GM13977 (cell line): ENCODE results near the gene KIAA1191.

Experiments
- DNase-seq: peaks from one replicate; pipeline ENCODE4 v3.0.0; 2012; ENCODE audit warnings: low spot score
- in situ Hi-C: fragments of 300-500 bp; cut with MboI; formaldehyde crosslinking; loops from one replicate; pipeline ENCODE4 v1.12.0; 2022; ENCODE audit warnings: low sequenced_read_pairs, low pct_unique_long_range_greater_than_20kb, mixed read lengths, inconsistent platforms; ENCODE audit not compliant: unreplicated experiment
- TF ChIP-seq, protein P1 (sequence below): IDR thresholded peaks from 2 replicates; pipeline ENCODE4 v1.5.1; 2012; ENCODE audit warnings: mild to moderate bottlenecking, control low read depth; ENCODE audit not compliant: insufficient read depth; ENCODE audit errors: extremely low read depth, missing control alignments

The KIAA1191 gene

DNA sequence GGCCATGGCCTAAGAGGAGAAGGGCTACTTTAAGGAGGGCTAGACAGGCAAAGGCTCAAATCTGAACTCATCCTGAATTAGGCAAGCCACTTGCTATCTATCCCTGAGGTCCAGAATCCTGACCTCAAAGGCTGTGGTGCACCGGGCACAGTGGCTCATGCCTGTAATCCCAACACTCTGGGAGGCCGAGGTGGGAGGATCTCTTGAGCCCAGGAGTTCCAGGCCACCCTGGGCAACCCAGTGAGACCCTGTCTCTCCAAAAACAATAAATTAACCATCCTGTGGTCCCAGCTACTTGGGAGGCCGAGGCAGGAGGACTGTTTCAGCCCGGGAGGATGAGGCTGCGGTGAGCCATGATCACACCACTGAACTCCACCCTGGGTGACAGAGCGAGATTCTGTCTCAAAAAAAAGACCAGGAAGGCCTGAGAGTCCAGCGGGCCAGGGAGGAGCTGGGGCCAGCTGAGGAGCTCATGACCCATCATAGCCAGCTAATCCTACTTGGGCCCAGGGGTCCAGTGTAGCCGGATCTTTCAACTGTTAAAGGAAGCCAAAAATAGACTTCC is 22.9 kb upstream of the KIAA1191 start:
- no peak for DNase-seq
- TF ChIP-seq, protein P1, sequence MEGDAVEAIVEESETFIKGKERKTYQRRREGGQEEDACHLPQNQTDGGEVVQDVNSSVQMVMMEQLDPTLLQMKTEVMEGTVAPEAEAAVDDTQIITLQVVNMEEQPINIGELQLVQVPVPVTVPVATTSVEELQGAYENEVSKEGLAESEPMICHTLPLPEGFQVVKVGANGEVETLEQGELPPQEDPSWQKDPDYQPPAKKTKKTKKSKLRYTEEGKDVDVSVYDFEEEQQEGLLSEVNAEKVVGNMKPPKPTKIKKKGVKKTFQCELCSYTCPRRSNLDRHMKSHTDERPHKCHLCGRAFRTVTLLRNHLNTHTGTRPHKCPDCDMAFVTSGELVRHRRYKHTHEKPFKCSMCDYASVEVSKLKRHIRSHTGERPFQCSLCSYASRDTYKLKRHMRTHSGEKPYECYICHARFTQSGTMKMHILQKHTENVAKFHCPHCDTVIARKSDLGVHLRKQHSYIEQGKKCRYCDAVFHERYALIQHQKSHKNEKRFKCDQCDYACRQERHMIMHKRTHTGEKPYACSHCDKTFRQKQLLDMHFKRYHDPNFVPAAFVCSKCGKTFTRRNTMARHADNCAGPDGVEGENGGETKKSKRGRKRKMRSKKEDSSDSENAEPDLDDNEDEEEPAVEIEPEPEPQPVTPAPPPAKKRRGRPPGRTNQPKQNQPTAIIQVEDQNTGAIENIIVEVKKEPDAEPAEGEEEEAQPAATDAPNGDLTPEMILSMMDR: no peak
- in situ Hi-C loops: no loop called here

DNA sequence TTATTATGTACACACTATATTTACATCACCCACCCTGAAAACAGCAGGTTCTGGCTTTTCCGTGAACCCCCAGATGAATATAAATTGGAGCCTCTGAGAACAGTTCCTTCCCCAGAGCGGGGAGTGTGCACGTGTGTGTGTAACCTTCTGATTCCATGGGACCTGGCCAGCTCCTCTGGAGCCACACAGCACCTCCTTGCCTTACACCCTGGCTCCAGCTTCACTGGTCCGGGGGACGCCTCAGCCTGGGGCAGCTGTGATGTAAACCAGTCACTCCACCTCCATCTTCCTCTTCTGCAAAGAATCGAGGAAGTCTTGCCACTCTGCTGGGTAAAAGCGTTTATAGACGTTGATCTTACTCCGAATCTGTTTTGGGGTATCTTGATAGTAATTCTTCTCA is 22.4 kb upstream of the KIAA1191 start:
- in situ Hi-C loops: no loop called here
- TF ChIP-seq, protein P1: no peak
- DNase-seq: no peak

DNA sequence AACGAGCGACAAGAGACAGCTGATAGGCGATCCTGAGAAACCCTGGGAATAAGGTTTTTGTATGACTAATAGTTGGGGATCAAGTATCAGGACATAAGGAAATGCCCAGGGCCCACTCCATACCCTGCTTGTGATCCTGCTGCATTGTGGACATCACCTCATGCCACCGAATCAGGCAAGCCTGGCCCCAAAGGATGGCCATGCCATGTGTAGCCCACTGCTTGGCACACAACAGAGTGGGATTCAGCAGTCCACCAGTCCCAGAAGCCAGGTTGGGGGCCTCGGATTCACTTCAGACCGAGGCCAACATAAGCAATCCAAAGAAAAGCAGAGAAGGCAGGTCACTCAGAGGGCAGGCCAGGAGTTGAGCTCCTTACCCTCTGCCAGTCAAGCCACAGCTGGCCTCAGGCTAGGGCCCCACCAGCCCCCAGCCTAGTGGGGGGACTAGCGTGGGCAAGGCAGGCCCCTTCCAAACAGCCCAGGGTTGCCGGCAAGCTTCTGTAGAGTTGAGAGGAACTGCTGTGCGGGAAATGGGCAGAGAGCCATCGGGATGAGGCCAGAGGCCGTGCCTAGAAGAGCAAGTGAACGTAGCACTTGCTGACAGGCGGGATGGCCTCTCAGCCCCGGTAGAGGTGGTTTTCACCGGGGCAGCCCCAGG is 21.8 kb upstream of the KIAA1191 start:
- TF ChIP-seq, protein P1: no peak
- no peak for DNase-seq
- in situ Hi-C loops: no loop called here

DNA sequence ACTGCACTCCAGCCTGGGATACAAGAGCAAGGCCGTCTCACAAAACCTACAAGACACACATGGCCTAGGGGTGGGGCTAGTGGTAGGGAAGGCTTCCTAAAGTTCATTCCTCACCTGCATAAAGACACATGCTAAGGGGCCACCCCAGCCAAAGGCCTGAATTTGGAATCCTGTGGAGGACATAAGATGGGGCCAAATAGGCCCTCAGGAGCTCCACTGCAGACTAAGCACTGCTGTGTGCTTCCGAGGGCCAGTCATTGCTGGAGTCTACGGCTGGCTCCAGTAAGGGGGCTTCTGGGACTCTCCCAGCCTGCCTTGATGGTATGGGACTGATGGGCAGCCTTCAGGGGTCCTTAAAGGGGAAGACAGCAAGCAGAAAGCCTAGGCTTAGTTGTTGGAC is 21.2 kb upstream of the KIAA1191 start:
- in situ Hi-C loops: no loop called here
- TF ChIP-seq, protein P1: no peak
- DNase-seq: no peak

DNA sequence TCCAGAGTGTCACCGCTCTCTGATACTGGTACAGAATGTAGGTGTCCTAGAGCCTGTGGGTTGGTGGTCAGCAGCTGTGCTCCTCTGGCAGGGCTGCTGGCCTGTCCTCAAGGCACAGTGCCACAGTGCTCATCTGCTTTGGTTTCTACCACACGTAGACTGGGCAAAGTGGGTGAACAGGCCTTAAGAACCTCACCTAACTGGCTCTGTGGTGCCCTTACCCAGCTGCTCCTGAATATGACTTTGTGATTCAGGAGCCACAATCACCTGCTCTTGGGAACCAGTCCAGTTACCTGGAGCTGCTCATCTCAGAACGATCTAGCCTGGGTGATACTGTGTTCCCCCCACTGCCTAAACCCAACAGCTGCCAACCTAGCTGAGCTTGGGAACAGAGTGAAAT is 20.4 kb upstream of the KIAA1191 start:
- DNase-seq: no peak
- in situ Hi-C loops: no loop called here
- TF ChIP-seq, protein P1: no peak

DNA sequence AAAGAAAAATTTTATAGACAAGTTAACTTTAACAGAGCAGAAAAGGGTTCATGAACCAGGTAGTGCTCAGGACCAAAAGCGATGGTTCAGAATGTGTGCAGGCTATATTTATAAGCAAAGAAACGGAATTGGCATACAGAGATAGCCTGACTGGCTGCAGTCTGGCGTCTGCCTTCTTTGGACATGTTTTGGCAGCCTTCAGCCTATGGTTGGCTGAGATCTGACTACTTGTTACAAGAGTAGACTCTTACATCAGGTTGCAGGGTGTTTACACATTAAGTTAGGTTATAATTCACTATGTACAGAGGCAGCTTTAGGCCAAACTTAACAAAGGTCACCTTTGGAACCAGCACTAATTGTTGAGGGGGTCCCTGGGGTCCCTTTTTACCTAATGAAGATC is 19.9 kb upstream of the KIAA1191 start:
- DNase-seq: no peak
- in situ Hi-C loops: no loop called here
- TF ChIP-seq, protein P1: no peak
